HepG2 (cell line): Measurements from ENCODE around the gene SH2D3C. TPM values are rescaled to one million over a fixed set of nuclear protein-coding genes. Genes with fewer than 3 reads are reported as not detected.

ENCODE experiments used
- ATAC-seq: fragments of 200-7000 bp; cut with Tn5 transposase; 3 replicates; pipeline ENCODE4 v1.9.1; 2020; ENCODE audit warnings: mild to moderate bottlenecking, moderate library complexity
- BruUV-seq: library from RNA; stranded (reverse); fragments of 400-500 nt; replicated peaks from 2 replicates; lab custom pipeline; 2021; lab: Mats Ljungman, UMichigan
- CTCF ChIA-PET: fragments of 300-600 bp; formaldehyde crosslinking; extraction: SDS; loops from one replicate; lab custom pipeline; 2021; ENCODE audit warnings: low total read pairs, inconsistent platforms, low intra/inter-chr PET ratio; lab: Yijun Ruan, JAX
- POLR2A ChIA-PET: fragments of 350-600 bp; sonication (Branson Sonifier 250); formaldehyde crosslinking; loops from one replicate; lab custom pipeline; 2020; ENCODE audit warnings: antibody characterized with exemption, inconsistent platforms; lab: Yijun Ruan, JAX
- DNase-seq: peaks from one replicate; pipeline ENCODE4 v3.0.0-alpha.2; 2015; ENCODE audit warnings: low spot score
- FAIRE-seq: peaks from 3 replicates; lab custom pipeline; 2011; peaks lifted over from hg19 to GRCh38; lab: Jason Lieb, UNC
- H2AFZ ChIP-seq: one replicate; pipeline ENCODE4 v1.6.1; 2011; ENCODE audit warnings: low read length, inconsistent platforms
- H3K27ac ChIP-seq: fragments of 300-600 bp; 3 replicates; pipeline ENCODE4 v1.8.0; 2011; ENCODE audit warnings: mixed run types, mild to moderate bottlenecking, mixed read lengths, low read length, inconsistent platforms; ENCODE audit not compliant: insufficient read depth; ENCODE audit errors: extremely low read length
- H3K27me3 ChIP-seq, 2 experiments: fragments of 200-600 bp in 1 of 2; 2 replicates in 1 of 2; 3 replicates in 1 of 2; pipeline versions ENCODE4 v1.6.0 to v1.8.0; 2011; ENCODE audit warnings: low read length in 2 of 2, mild to moderate bottlenecking in 2 of 2, moderate library complexity in 2 of 2, inconsistent platforms in 1 of 2; ENCODE audit not compliant: insufficient read depth in 2 of 2, control insufficient read depth in 1 of 2
- H3K36me3 ChIP-seq, 2 experiments: fragments of 200-600 bp in 1 of 2; replicated peaks in 1 of 2; 2 replicates in 1 of 2; 3 replicates in 1 of 2; pipeline versions ENCODE4 v1.5.1 to v1.8.0; 2011; ENCODE audit warnings: low read length in 2 of 2, inconsistent platforms in 1 of 2; ENCODE audit not compliant: insufficient read depth in 2 of 2, control insufficient read depth in 1 of 2
- H3K4me1 ChIP-seq: 2 replicates; pipeline ENCODE4 v1.5.1; 2012; ENCODE audit warnings: low read length, inconsistent platforms; ENCODE audit not compliant: insufficient read depth
- H3K4me2 ChIP-seq: 2 replicates; pipeline ENCODE4 v1.6.0; 2011; ENCODE audit warnings: low read depth, low read length, inconsistent platforms
- H3K4me3 ChIP-seq, 3 experiments: fragments of 200-600 bp in 1 of 3; sonication (generic), shearing (Covaris generic) in 1 of 3; replicated peaks in 1 of 3; 2 replicates each; pipeline ENCODE4 v1.5.1; 2011 to 2016; ENCODE audit warnings: low read length in 3 of 3, inconsistent platforms in 2 of 3, low read depth in 2 of 3, mild to moderate bottlenecking in 2 of 3, control low read depth in 1 of 3, mixed read lengths in 1 of 3; ENCODE audit not compliant: insufficient read depth in 1 of 3
- H3K79me2 ChIP-seq: one replicate; pipeline ENCODE4 v1.6.1; 2011; ENCODE audit warnings: low read length, inconsistent platforms; ENCODE audit not compliant: insufficient read depth
- H3K9ac ChIP-seq: 2 replicates; pipeline ENCODE4 v1.6.0; 2011; ENCODE audit warnings: mild to moderate bottlenecking, low read depth, low read length, inconsistent platforms; ENCODE audit not compliant: insufficient read depth
- H3K9me3 ChIP-seq: 2 replicates; pipeline ENCODE4 v1.5.1; 2012; ENCODE audit warnings: mild to moderate bottlenecking, low read length
- H4K20me1 ChIP-seq: 2 replicates; pipeline ENCODE4 v1.6.0; 2011; ENCODE audit warnings: inconsistent platforms, mild to moderate bottlenecking, low read length, moderate library complexity; ENCODE audit not compliant: insufficient read depth
- CREB1 ChIP-seq, 2 experiments: fragments of 450-650 bp in 1 of 2; IDR thresholded peaks; 2 replicates each; pipeline ENCODE4 v1.6.1; 2016 to 2017; ENCODE audit warnings: control low read depth in 1 of 2, mild to moderate bottlenecking in 1 of 2, missing compliant biosample characterization in 1 of 2, missing genetic modification characterization in 1 of 2
- NFYB ChIP-seq: sonication (generic); formaldehyde crosslinking; IDR thresholded peaks from 2 replicates; pipeline ENCODE4 v1.4.0; 2020; ENCODE audit warnings: missing genetic modification reagents
- TEAD2 ChIP-seq: sonication (generic); formaldehyde crosslinking; IDR thresholded peaks from 2 replicates; pipeline ENCODE4 v1.9.0; 2021; ENCODE audit warnings: missing genetic modification reagents
- WGBS: methylation state at CpG from one replicate; pipeline ENCODE4 v1.1.6; 2017; ENCODE audit warnings: low lambda C conversion rate; 5-methylcytosine and 5-hydroxymethylcytosine counted together
- in situ Hi-C: cut with HindIII; loops from 2 replicates; pipeline ENCODE4 v1.10.0; 2017; ENCODE audit warnings: low pct_unique_long_range_greater_than_20kb; ENCODE audit not compliant: extremely low pct_ligation_motif_present
- intact Hi-C: fragments of 100-400 bp; cut with micrococcal nuclease; formaldehyde crosslinking; loops from one replicate; pipeline ENCODE4 v1.10.0; 2022; ENCODE audit not compliant: unreplicated experiment
- polyA plus RNA-seq, 8 experiments: library from polyadenylated mRNA; depleted of rRNA in 3 of 8; stranded (reverse) in 7 of 8; unstranded in 1 of 8; fragments of >200 nt; fragmentation: Illumina TruSeq in 4 of 8; extraction: Trizol in 4 of 8; gene quantifications; 2 replicates each; pipeline versions ENCODE4 v1.2.1 to v1.2.3, GENCODE V29; 2011 to 2016; ENCODE audit warnings: low read depth in 4 of 8, missing spikeins in 1 of 8, mixed read lengths in 1 of 8; ENCODE audit not compliant: insufficient read depth in 1 of 8
- total RNA-seq, 5 experiments: library from RNA; depleted of rRNA; stranded (reverse); fragments of >200 nt; fragmentation: Illumina TruSeq; extraction: Trizol; gene quantifications; 2 replicates each; pipeline ENCODE4 v1.2.3, GENCODE V29; 2016; ENCODE audit warnings: low read depth in 1 of 5
- TF ChIP-seq, protein P1 (sequence below): sonication (generic); formaldehyde crosslinking; IDR thresholded peaks from 2 replicates; pipeline ENCODE4 v1.5.1; 2020; ENCODE audit warnings: mild to moderate bottlenecking, missing genetic modification reagents, moderate library complexity

Gene SH2D3C
- total and polyA plus RNA-seq, 2 of the 13 experiments (the other 11 are each of a cell fraction or from before 2014, with no cell fraction given) = not detected

DNA sequence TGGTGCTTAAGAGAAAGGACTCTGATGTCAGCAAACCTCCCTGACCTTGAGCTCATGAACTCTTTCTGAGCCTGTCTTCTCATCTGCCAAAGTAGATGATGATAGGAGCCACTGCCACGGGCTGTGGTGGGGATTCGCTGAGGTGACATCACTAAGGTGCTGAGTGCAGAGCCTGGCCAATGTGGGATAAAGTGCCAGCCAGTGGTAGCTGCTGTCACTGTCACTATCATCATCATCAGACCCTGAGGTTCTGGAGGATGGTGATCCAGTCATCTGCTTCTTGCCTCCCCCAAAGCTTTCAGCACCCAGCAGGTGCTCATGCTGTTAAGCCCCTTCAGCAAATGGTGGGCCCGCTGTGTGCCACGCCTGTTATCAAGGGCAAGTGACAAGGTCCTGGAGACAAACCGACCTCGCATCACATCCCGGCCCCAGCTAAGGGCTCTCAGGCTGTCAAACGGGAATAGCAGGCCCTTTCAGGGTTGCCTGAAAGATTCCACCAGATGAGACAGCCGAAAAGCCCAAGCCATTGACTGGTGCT, 30.6 kb upstream of the SH2D3C start:
- no peak overlapping the region for H3K9ac ChIP-seq
- no TSS peak for BruUV-seq
- H3K9me3 ChIP-seq = no peaks in the 10 kb centered on the region
- no peak overlapping the region for H2AFZ ChIP-seq
- no peak for DNase-seq
- intact Hi-C loops = no loop called here
- in situ Hi-C loops = no loop called here
- POLR2A ChIA-PET = interaction anchor here (0.8 to 1.2 kb wide), 3 partner anchors 10 to 17 kb away, joined by 3 to 4 read pairs (median 3); no protein-coding TSS in a partner anchor
- peaks cover 16 to 54% of the 10 kb centered on the region in 2 experiments; a peak in 4 of 5 replicates for H3K36me3 ChIP-seq
- TF ChIP-seq TEAD2 (CRISPR knock-in tag) (no peak), CREB1 (IDR thresholded peaks at IDR 0.05) (peak; percentile 14; the same call in 1 of the 2 replicates), CREB1 (CRISPR knock-in tag; IDR thresholded peaks at IDR 0.05) (no peak), NFYB (CRISPR knock-in tag) (no peak)
- TF ChIP-seq, protein P1, sequence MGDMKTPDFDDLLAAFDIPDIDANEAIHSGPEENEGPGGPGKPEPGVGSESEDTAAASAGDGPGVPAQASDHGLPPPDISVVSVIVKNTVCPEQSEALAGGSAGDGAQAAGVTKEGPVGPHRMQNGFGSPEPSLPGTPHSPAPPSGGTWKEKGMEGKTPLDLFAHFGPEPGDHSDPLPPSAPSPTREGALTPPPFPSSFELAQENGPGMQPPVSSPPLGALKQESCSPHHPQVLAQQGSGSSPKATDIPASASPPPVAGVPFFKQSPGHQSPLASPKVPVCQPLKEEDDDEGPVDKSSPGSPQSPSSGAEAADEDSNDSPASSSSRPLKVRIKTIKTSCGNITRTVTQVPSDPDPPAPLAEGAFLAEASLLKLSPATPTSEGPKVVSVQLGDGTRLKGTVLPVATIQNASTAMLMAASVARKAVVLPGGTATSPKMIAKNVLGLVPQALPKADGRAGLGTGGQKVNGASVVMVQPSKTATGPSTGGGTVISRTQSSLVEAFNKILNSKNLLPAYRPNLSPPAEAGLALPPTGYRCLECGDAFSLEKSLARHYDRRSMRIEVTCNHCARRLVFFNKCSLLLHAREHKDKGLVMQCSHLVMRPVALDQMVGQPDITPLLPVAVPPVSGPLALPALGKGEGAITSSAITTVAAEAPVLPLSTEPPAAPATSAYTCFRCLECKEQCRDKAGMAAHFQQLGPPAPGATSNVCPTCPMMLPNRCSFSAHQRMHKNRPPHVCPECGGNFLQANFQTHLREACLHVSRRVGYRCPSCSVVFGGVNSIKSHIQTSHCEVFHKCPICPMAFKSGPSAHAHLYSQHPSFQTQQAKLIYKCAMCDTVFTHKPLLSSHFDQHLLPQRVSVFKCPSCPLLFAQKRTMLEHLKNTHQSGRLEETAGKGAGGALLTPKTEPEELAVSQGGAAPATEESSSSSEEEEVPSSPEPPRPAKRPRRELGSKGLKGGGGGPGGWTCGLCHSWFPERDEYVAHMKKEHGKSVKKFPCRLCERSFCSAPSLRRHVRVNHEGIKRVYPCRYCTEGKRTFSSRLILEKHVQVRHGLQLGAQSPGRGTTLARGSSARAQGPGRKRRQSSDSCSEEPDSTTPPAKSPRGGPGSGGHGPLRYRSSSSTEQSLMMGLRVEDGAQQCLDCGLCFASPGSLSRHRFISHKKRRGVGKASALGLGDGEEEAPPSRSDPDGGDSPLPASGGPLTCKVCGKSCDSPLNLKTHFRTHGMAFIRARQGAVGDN (CRISPR knock-in tag) = 0 out of 2 replicates have a peak, but pooled peaks have one; percentile 12
- H3K79me2 ChIP-seq = peaks cover 5% of the 10 kb centered on the region
- H3K4me2 ChIP-seq = no peak overlapping the region
- H3K4me3 ChIP-seq = no peak overlapping the region
- 66% methylated on average over 3 of the region's 9 CpGs for WGBS
- H3K4me1 ChIP-seq = peaks cover 28% of the 10 kb centered on the region
- FAIRE-seq = no peak
- H4K20me1 ChIP-seq = no peaks in the 10 kb centered on the region; the same call in 1 of the 2 replicates
- H3K27ac ChIP-seq = no peak overlapping the region
- CTCF ChIA-PET = no interaction called here
- ATAC-seq = no peak
- H3K27me3 ChIP-seq = no peaks in the 10 kb centered on the region
